Stimulated activated memory B cell treated with anti-CD40 and anti-IgM and Interleukin-4, amounts not matched to agents 10 μg/mL and 1 μg/mL and 100 μg/mL, for 72 hours (primary cell): ENCODE results near the gene PTPRT.

ENCODE experiments used
- ATAC-seq: fragments of 150-1000 bp; cut with Tn5 transposase; 2 replicates; pipeline ENCODE4 v1.10.0; 2021
- H3K27ac Mint-ChIP-seq: one replicate; pipeline ENCODE4 v1.8.0; 2022; ENCODE audit warnings: mild to moderate bottlenecking, mixed read lengths
- H3K27me3 Mint-ChIP-seq: one replicate; pipeline ENCODE4 v1.8.0; 2022; ENCODE audit warnings: mixed read lengths
- H3K36me3 Mint-ChIP-seq: one replicate; pipeline ENCODE4 v1.8.0; 2022; ENCODE audit warnings: mixed read lengths
- H3K4me1 Mint-ChIP-seq: one replicate; pipeline ENCODE4 v1.8.0; 2022; ENCODE audit warnings: mixed read lengths
- H3K4me3 Mint-ChIP-seq: one replicate; pipeline ENCODE4 v1.8.0; 2022; ENCODE audit warnings: mild to moderate bottlenecking, moderate library complexity, mixed read lengths
- H3K9me3 Mint-ChIP-seq: one replicate; pipeline ENCODE4 v1.8.0; 2022; ENCODE audit warnings: mixed read lengths

Gene PTPRT

GRCh38 chr20:42721923-42722322 is 467.8 kb downstream of the PTPRT start:
- ATAC-seq, result no peak
- H3K36me3 Mint-ChIP-seq, result no peaks in the 10 kb centered on the region
- H3K27ac Mint-ChIP-seq, result no peak overlapping the region
- H3K4me1 Mint-ChIP-seq, result no peaks in the 10 kb centered on the region
- no peak overlapping the region for H3K4me3 Mint-ChIP-seq
- no peaks in the 10 kb centered on the region for H3K27me3 Mint-ChIP-seq
- peaks cover 4% of the 10 kb centered on the region for H3K9me3 Mint-ChIP-seq

- no peak for ATAC-seq
- Mint-ChIP-seq H3K9me3 (peaks cover 11% of the 10 kb centered on the region), H3K36me3 (no peaks in the 10 kb centered on the region), H3K27me3 (no peaks in the 10 kb centered on the region), H3K4me3 (no peak overlapping the region), H3K4me1 (no peaks in the 10 kb centered on the region), H3K27ac (no peak overlapping the region)
Observed at GRCh38 chr20:42714298-42715141, 475.2 kb downstream of the PTPRT start.

- peaks cover 18% of the 10 kb centered on the region for H3K9me3 Mint-ChIP-seq
- H3K36me3 Mint-ChIP-seq, result no peaks in the 10 kb centered on the region
- ATAC-seq, result no peak
- no peak overlapping the region for H3K4me3 Mint-ChIP-seq
- no peak overlapping the region for H3K27ac Mint-ChIP-seq
- no peaks in the 10 kb centered on the region for H3K4me1 Mint-ChIP-seq
- H3K27me3 Mint-ChIP-seq, result no peaks in the 10 kb centered on the region
Observed at GRCh38 chr20:42708266-42708665, 481.4 kb downstream of the PTPRT start.

- Mint-ChIP-seq H3K27me3 (no peaks in the 10 kb centered on the region), H3K4me1 (no peaks in the 10 kb centered on the region), H3K4me3 (no peak overlapping the region), H3K27ac (no peak overlapping the region), H3K36me3 (no peaks in the 10 kb centered on the region), H3K9me3 (peaks cover 24% of the 10 kb centered on the region)
- ATAC-seq, result no peak
Observed at GRCh38 chr20:42706759-42707158, 482.9 kb downstream of the PTPRT start.

GRCh38 chr20:42705550-42705949 is 484.2 kb downstream of the PTPRT start:
- Mint-ChIP-seq H3K4me3 (no peak overlapping the region), H3K4me1 (no peaks in the 10 kb centered on the region), H3K36me3 (no peaks in the 10 kb centered on the region), H3K9me3 (peaks cover 19% of the 10 kb centered on the region), H3K27ac (no peak overlapping the region), H3K27me3 (no peaks in the 10 kb centered on the region)
- no peak for ATAC-seq

- Mint-ChIP-seq H3K9me3 (peaks cover 12% of the 10 kb centered on the region), H3K27ac (no peak overlapping the region), H3K36me3 (no peaks in the 10 kb centered on the region), H3K4me3 (no peak overlapping the region), H3K27me3 (no peaks in the 10 kb centered on the region), H3K4me1 (no peaks in the 10 kb centered on the region)
- ATAC-seq, result no peak
Observed at GRCh38 chr20:42703744-42704143, 486.0 kb downstream of the PTPRT start.

GRCh38 chr20:42701948-42702347 is 487.8 kb downstream of the PTPRT start:
- H3K27ac Mint-ChIP-seq, result no peak overlapping the region
- no peak for ATAC-seq
- peaks cover 12% of the 10 kb centered on the region for H3K9me3 Mint-ChIP-seq
- H3K4me1 Mint-ChIP-seq, result no peaks in the 10 kb centered on the region
- H3K36me3 Mint-ChIP-seq, result no peaks in the 10 kb centered on the region
- no peak overlapping the region for H3K4me3 Mint-ChIP-seq
- no peaks in the 10 kb centered on the region for H3K27me3 Mint-ChIP-seq

- no peaks in the 10 kb centered on the region for H3K4me1 Mint-ChIP-seq
- H3K36me3 Mint-ChIP-seq, result no peaks in the 10 kb centered on the region
- no peak overlapping the region for H3K27ac Mint-ChIP-seq
- no peaks in the 10 kb centered on the region for H3K27me3 Mint-ChIP-seq
- H3K4me3 Mint-ChIP-seq, result no peak overlapping the region
- no peak for ATAC-seq
- peaks cover 12% of the 10 kb centered on the region for H3K9me3 Mint-ChIP-seq
Observed at GRCh38 chr20:42700372-42700771, 489.3 kb downstream of the PTPRT start.

- no peak overlapping the region for H3K4me3 Mint-ChIP-seq
- no peaks in the 10 kb centered on the region for H3K4me1 Mint-ChIP-seq
- H3K27ac Mint-ChIP-seq, result no peak overlapping the region
- H3K27me3 Mint-ChIP-seq, result no peaks in the 10 kb centered on the region
- ATAC-seq, result no peak
- no peaks in the 10 kb centered on the region for H3K36me3 Mint-ChIP-seq
- peaks cover 5% of the 10 kb centered on the region for H3K9me3 Mint-ChIP-seq
Observed at GRCh38 chr20:42697962-42698361, 491.7 kb downstream of the PTPRT start.

GRCh38 chr20:42690842-42691437 is 498.8 kb downstream of the PTPRT start:
- ATAC-seq, result no peak
- Mint-ChIP-seq H3K4me1 (no peaks in the 10 kb centered on the region), H3K36me3 (no peaks in the 10 kb centered on the region), H3K27me3 (no peaks in the 10 kb centered on the region), H3K4me3 (no peak overlapping the region), H3K9me3 (peaks cover 11% of the 10 kb centered on the region), H3K27ac (no peak overlapping the region)

GRCh38 chr20:42688576-42688975 is 501.1 kb downstream of the PTPRT start:
- Mint-ChIP-seq H3K36me3 (no peaks in the 10 kb centered on the region), H3K9me3 (peaks cover 11% of the 10 kb centered on the region), H3K27me3 (no peaks in the 10 kb centered on the region), H3K4me3 (no peak overlapping the region), H3K4me1 (no peaks in the 10 kb centered on the region), H3K27ac (no peak overlapping the region)
- ATAC-seq, result no peak

- Mint-ChIP-seq H3K36me3 (no peaks in the 10 kb centered on the region), H3K9me3 (peaks cover 6% of the 10 kb centered on the region), H3K4me1 (no peaks in the 10 kb centered on the region), H3K27me3 (no peaks in the 10 kb centered on the region), H3K27ac (no peak overlapping the region), H3K4me3 (no peak overlapping the region)
- ATAC-seq, result no peak
Observed at GRCh38 chr20:42686057-42686456, 503.6 kb downstream of the PTPRT start.

- Mint-ChIP-seq H3K4me3 (no peak overlapping the region), H3K27me3 (no peaks in the 10 kb centered on the region), H3K9me3 (peaks cover 4% of the 10 kb centered on the region), H3K36me3 (no peaks in the 10 kb centered on the region), H3K27ac (no peak overlapping the region), H3K4me1 (no peaks in the 10 kb centered on the region)
- ATAC-seq, result no peak
Observed at GRCh38 chr20:42678895-42679294, 510.8 kb downstream of the PTPRT start.

GRCh38 chr20:42656130-42656529 is 533.6 kb downstream of the PTPRT start:
- no peaks in the 10 kb centered on the region for H3K27me3 Mint-ChIP-seq
- no peaks in the 10 kb centered on the region for H3K36me3 Mint-ChIP-seq
- no peak overlapping the region for H3K4me3 Mint-ChIP-seq
- no peaks in the 10 kb centered on the region for H3K4me1 Mint-ChIP-seq
- H3K27ac Mint-ChIP-seq, result no peak overlapping the region
- ATAC-seq, result no peak
- peaks cover 7% of the 10 kb centered on the region for H3K9me3 Mint-ChIP-seq

- Mint-ChIP-seq H3K36me3 (no peaks in the 10 kb centered on the region), H3K27me3 (no peaks in the 10 kb centered on the region), H3K27ac (no peak overlapping the region), H3K9me3 (peaks cover 8% of the 10 kb centered on the region), H3K4me1 (no peaks in the 10 kb centered on the region), H3K4me3 (no peak overlapping the region)
- ATAC-seq, result no peak
Observed at GRCh38 chr20:42652266-42652665, 537.4 kb downstream of the PTPRT start.

GRCh38 chr20:42650191-42650746 is 539.4 kb downstream of the PTPRT start:
- H3K27me3 Mint-ChIP-seq, result no peaks in the 10 kb centered on the region
- no peaks in the 10 kb centered on the region for H3K36me3 Mint-ChIP-seq
- no peak for ATAC-seq
- no peak overlapping the region for H3K4me3 Mint-ChIP-seq
- H3K9me3 Mint-ChIP-seq, result peaks cover 11% of the 10 kb centered on the region
- no peaks in the 10 kb centered on the region for H3K4me1 Mint-ChIP-seq
- no peak overlapping the region for H3K27ac Mint-ChIP-seq
